ENCODE measurements around the gene SYNGR2. TPM values are rescaled to one million over a fixed set of nuclear protein-coding genes. Genes with fewer than 3 reads are reported as not detected.

The SYNGR2 gene
- total and polyA plus RNA-seq, 2 of the 8 experiments (the other 6 are each of a cell fraction or from before 2014, with no cell fraction given), result 50.0 to 139 TPM

DNA sequence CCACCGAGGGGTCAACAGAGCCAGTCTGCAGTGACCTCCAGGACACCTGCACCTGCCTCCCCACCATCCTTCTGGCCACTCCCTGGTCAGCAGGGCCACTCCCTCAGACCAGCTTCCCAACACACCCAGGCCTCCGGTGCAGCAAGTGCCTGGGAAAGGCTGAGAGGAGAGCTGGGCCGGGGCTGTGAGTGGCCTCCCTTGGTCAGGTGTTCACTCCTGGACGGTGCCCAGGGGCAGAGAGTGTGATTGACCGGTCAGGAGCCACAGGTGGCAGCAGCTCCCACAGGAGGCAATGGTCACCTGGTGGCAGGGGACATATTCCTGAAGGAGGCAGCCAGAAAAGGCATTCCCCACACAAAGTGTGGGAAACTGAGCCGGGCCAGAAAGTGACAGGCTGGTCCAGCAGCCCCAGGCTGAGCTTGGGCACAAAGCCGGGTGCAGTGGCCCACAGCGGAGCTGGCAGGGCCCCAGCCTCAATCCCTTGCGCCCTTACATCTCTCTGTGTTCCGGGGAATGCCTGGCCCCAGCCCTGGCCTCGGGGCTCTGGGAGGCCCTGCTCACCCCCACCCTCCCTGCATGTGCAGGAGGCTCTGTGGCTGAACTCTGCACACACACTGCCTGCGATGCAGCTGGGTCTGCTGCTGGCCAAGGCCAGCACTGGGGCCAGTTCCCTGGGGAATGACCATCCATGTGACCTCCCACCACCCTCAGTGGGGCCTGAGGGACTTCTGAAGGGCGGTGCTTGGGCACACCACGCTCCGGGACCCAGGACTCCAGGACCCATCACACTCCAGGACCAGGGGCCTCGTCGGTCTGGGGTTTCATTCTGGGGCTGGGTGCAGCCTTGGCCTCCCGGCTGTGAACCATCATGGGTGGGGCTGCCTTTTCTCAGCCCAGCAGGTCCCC lies 23.4 kb upstream of the SYNGR2 start:
- no peak overlapping the region for H3K27ac ChIP-seq (ENCODE audit: low read depth, low read length)
- no peaks in the 10 kb centered on the region for H3K79me1 ChIP-seq (ENCODE audit: low read depth, low read length)
- no peak for TF ChIP-seq JUN (IDR thresholded peaks at IDR 0.05; ENCODE audit: low read depth, low read length)
- TF ChIP-seq, protein P1, sequence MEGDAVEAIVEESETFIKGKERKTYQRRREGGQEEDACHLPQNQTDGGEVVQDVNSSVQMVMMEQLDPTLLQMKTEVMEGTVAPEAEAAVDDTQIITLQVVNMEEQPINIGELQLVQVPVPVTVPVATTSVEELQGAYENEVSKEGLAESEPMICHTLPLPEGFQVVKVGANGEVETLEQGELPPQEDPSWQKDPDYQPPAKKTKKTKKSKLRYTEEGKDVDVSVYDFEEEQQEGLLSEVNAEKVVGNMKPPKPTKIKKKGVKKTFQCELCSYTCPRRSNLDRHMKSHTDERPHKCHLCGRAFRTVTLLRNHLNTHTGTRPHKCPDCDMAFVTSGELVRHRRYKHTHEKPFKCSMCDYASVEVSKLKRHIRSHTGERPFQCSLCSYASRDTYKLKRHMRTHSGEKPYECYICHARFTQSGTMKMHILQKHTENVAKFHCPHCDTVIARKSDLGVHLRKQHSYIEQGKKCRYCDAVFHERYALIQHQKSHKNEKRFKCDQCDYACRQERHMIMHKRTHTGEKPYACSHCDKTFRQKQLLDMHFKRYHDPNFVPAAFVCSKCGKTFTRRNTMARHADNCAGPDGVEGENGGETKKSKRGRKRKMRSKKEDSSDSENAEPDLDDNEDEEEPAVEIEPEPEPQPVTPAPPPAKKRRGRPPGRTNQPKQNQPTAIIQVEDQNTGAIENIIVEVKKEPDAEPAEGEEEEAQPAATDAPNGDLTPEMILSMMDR (IDR thresholded peaks at IDR 0.05; ENCODE audit: control extremely low read depth in 1 of 3, insufficient read depth in 1 of 3, low read depth in 1 of 3, low read length in 3 of 3), result no peak
- no peak for TF ChIP-seq SP1 (IDR thresholded peaks at IDR 0.05; ENCODE audit: low read depth, low read length)
- TF ChIP-seq BRCA1 (IDR thresholded peaks at IDR 0.05; ENCODE audit: low read depth, low read length), result no peak

More for the DNA sequence above, 23.4 kb upstream of the SYNGR2 start:
- Histone ChIP-seq H3K4me3 (ENCODE audit: extremely low read depth in 1 of 4, insufficient read depth in 2 of 4, low read depth in 3 of 4, low read length in 4 of 4) (no peak overlapping the region), H4K5ac (ENCODE audit: insufficient read length, low read depth, low read length) (no peak overlapping the region), H2AFZ (ENCODE audit: low read length) (no peak overlapping the region), H3K56ac (replicated peaks; ENCODE audit: insufficient read length, low read depth, low read length) (no peak overlapping the region), H4K91ac (replicated peaks; ENCODE audit: insufficient read length, low read length) (no peak overlapping the region), H3K79me2 (ENCODE audit: control insufficient read depth in 1 of 2, insufficient read depth in 2 of 2, low read length in 2 of 2) (no peaks in the 10 kb centered on the region), H2AK5ac (ENCODE audit: low read depth, low read length) (no peak overlapping the region), H4K8ac (ENCODE audit: extremely low read depth, insufficient read depth, low read length) (peak overlapping the region; percentile 60), H3K9me3 (ENCODE audit: insufficient read depth in 2 of 2, low read depth in 1 of 2, low read length in 1 of 2) (no peaks in the 10 kb centered on the region), H3K23me2 (ENCODE audit: low read depth, low read length) (peaks cover 2% of the 10 kb centered on the region; the same call in 1 of the 2 replicates), H4K20me1 (replicated peaks in 1 of 2; ENCODE audit: control insufficient read depth in 1 of 2, insufficient read depth in 2 of 2, low read length in 2 of 2) (peaks cover 0 to 2% of the 10 kb centered on the region in 2 experiments), H3K4me2 (ENCODE audit: insufficient read depth in 1 of 2, low read depth in 2 of 2, low read length in 2 of 2) (no peak overlapping the region), H3K9ac (replicated peaks in 1 of 4; ENCODE audit: extremely low read depth in 1 of 4, low read depth in 3 of 4, low read length in 3 of 4) (no peak overlapping the region), H3K4ac (replicated peaks; ENCODE audit: insufficient read length, low read depth, low read length) (no peak overlapping the region), H3K23ac (ENCODE audit: insufficient read length) (no peak overlapping the region), H3K18ac (ENCODE audit: extremely low read depth, low read length) (no peak overlapping the region), H2BK12ac (ENCODE audit: low read depth, low read length) (no peak overlapping the region), H3K14ac (ENCODE audit: insufficient read length) (no peak overlapping the region), H3K27me3 (replicated peaks in 1 of 4; ENCODE audit: control insufficient read depth in 3 of 4, extremely low read depth in 1 of 4, insufficient read depth in 3 of 4, low read length in 3 of 4) (0 out of 7 replicates have a peak, but pooled peaks cover 0 to 2% (median 0%) of the 10 kb centered on the region in 4 experiments), H2BK120ac (replicated peaks; ENCODE audit: low read depth, low read length) (no peak overlapping the region), H3K4me1 (replicated peaks in 1 of 4; ENCODE audit: control insufficient read depth in 3 of 4, insufficient read depth in 4 of 4, low read length in 3 of 4) (peaks cover 0 to 5% (median 4%) of the 10 kb centered on the region in 4 experiments; a peak in 3 of 7 replicates), H3K36me3 (ENCODE audit: control insufficient read depth in 2 of 4, insufficient read depth in 4 of 4, low read length in 3 of 4) (no peaks in the 10 kb centered on the region), H2BK20ac (ENCODE audit: low read length) (no peak overlapping the region), H2BK15ac (ENCODE audit: low read length) (no peak overlapping the region), H2BK5ac (ENCODE audit: low read depth, low read length) (no peak overlapping the region)
- 91% methylated on average over 11 of the region's 18 CpGs; no CpG with 5 or more reads in 1 of the 2 experiments for WGBS, 2 experiments (ENCODE audit: extremely low coverage in 1 of 2, insufficient coverage in 1 of 2, insufficient read length in 1 of 2, insufficient replicate concordance in 2 of 2, low coverage in 1 of 2, low lambda C conversion rate in 2 of 2, missing lambda C conversion rate in 1 of 2)
- POLR2A ChIA-PET (ENCODE audit: partially characterized antibody), result interaction anchor here (1.0 to 6.2 kb wide), 5 partner anchors 17 to 42 kb away, joined by 3 to 40 read pairs (median 5); partner anchors contain the start of genes AFMID, TK1 and TMC6
- DNase-seq (ENCODE audit: low read depth in 1 of 2, low spot score in 2 of 2) (no peak), FAIRE-seq (no peak)
- CTCF ChIA-PET (ENCODE audit: partially characterized antibody), result interaction anchor here (0.7 to 2.7 kb wide), 10 partner anchors 7 to 1296 kb away, joined by 3 to 19 read pairs (median 4); partner anchors contain the start of genes AFMID and TK1

Data from H1 (cell line).